ENCODE results near the gene PAX5. TPM values are rescaled to one million over a fixed set of nuclear protein-coding genes. Genes with fewer than 3 reads are reported as not detected.

The PAX5 gene
- polyA plus RNA-seq, 1 donor from 2014 or later: not detected

- Histone ChIP-seq H3K27me3 (ENCODE audit: insufficient read depth, low read depth, low read length) (no peaks in the 10 kb centered on the region), H3K27ac (ENCODE audit: low read length) (no peak overlapping the region), H3K9me3 (ENCODE audit: low read length) (no peaks in the 10 kb centered on the region), H3F3A (ENCODE audit: insufficient read depth, low read length, poor library complexity, severe bottlenecking) (no peaks in the 10 kb centered on the region), H2AFZ (ENCODE audit: low read depth, low read length) (no peak overlapping the region), H3K4me2 (ENCODE audit: low read length) (no peak overlapping the region), H3K9me2 (ENCODE audit: insufficient read depth, low read length) (no peaks in the 10 kb centered on the region), H3K36me3 (ENCODE audit: insufficient read depth, low read length) (no peaks in the 10 kb centered on the region), H3K9ac (ENCODE audit: low read length) (no peak overlapping the region), H4K20me1 (ENCODE audit: insufficient read depth) (no peaks in the 10 kb centered on the region), H3K4me3 (ENCODE audit: low read length) (no peak overlapping the region), H3K79me2 (replicated peaks; ENCODE audit: insufficient read depth, low read length) (no peaks in the 10 kb centered on the region)
- TF ChIP-seq REST (IDR thresholded peaks at IDR 0.05; ENCODE audit: borderline replicate concordance) (no peak), MXI1 (conservative IDR thresholded peaks at IDR 0.05; ENCODE audit: poor library complexity, severe bottlenecking) (no peak), POLR2AphosphoS5 (IDR thresholded peaks at IDR 0.05) (no peak), SMC3 (conservative IDR thresholded peaks at IDR 0.05; ENCODE audit: poor library complexity) (no peak), CTCF (IDR thresholded peaks at IDR 0.05; ENCODE audit: poor library complexity, severe bottlenecking) (no peak), EZH2 (IDR thresholded peaks at IDR 0.05; ENCODE audit: borderline replicate concordance, insufficient read depth, low read length, poor library complexity, severe bottlenecking) (no peak), EP300 (conservative IDR thresholded peaks at IDR 0.05; ENCODE audit: poor library complexity, severe bottlenecking) (no peak), TAF1 (IDR thresholded peaks at IDR 0.05; ENCODE audit: low read depth) (no peak), RAD21 (conservative IDR thresholded peaks at IDR 0.05) (no peak)
Observed at GRCh38 chr9:36789886-36790285, 244.2 kb downstream of the PAX5 start.

- no peak overlapping the region for H3K9ac ChIP-seq (ENCODE audit: low read length)
- H3K4me2 ChIP-seq (ENCODE audit: low read length): no peak overlapping the region
- TF ChIP-seq RAD21 (conservative IDR thresholded peaks at IDR 0.05) (no peak), MXI1 (conservative IDR thresholded peaks at IDR 0.05; ENCODE audit: poor library complexity, severe bottlenecking) (no peak), SMC3 (conservative IDR thresholded peaks at IDR 0.05; ENCODE audit: poor library complexity) (no peak), TAF1 (IDR thresholded peaks at IDR 0.05; ENCODE audit: low read depth) (no peak), CTCF (IDR thresholded peaks at IDR 0.05; ENCODE audit: poor library complexity, severe bottlenecking) (no peak), REST (IDR thresholded peaks at IDR 0.05; ENCODE audit: borderline replicate concordance) (no peak), POLR2AphosphoS5 (IDR thresholded peaks at IDR 0.05) (no peak), EP300 (conservative IDR thresholded peaks at IDR 0.05; ENCODE audit: poor library complexity, severe bottlenecking) (no peak), EZH2 (IDR thresholded peaks at IDR 0.05; ENCODE audit: borderline replicate concordance, insufficient read depth, low read length, poor library complexity, severe bottlenecking) (no peak)
- H3K4me3 ChIP-seq (ENCODE audit: low read length): no peak overlapping the region
- H3K27ac ChIP-seq (ENCODE audit: low read length): no peak overlapping the region
- H3K36me3 ChIP-seq (ENCODE audit: insufficient read depth, low read length): no peaks in the 10 kb centered on the region
- H3K79me2 ChIP-seq (replicated peaks; ENCODE audit: insufficient read depth, low read length): no peaks in the 10 kb centered on the region
- no peaks in the 10 kb centered on the region for H3F3A ChIP-seq (ENCODE audit: insufficient read depth, low read length, poor library complexity, severe bottlenecking)
- H3K9me3 ChIP-seq (ENCODE audit: low read length): no peaks in the 10 kb centered on the region
- H3K9me2 ChIP-seq (ENCODE audit: insufficient read depth, low read length): no peaks in the 10 kb centered on the region
- H2AFZ ChIP-seq (ENCODE audit: low read depth, low read length): no peak overlapping the region
- no peaks in the 10 kb centered on the region for H4K20me1 ChIP-seq (ENCODE audit: insufficient read depth)
- no peaks in the 10 kb centered on the region for H3K27me3 ChIP-seq (ENCODE audit: insufficient read depth, low read depth, low read length)
Observed at GRCh38 chr9:36788534-36788933, 245.5 kb downstream of the PAX5 start.
